Astrocyte (in vitro differentiated cells and primary cell): ENCODE measurements around the gene IGF1R.
"Not testable (repeated sequence)": the region's sequence is repeated elsewhere in the genome, so short reads cannot be mapped to it uniquely, and the experiment has no call there.

ENCODE experiments used
- EZH2 ChIP-seq: IDR thresholded peaks from 2 replicates; pipeline ENCODE4 v1.6.1; 2012; ENCODE audit warnings: mild to moderate bottlenecking, low read length, inconsistent platforms; ENCODE audit not compliant: insufficient read depth
- TF ChIP-seq, protein P1 (sequence below): IDR thresholded peaks from 2 replicates; pipeline ENCODE4 v1.5.1; 2011; ENCODE audit warnings: low read depth, mild to moderate bottlenecking, inconsistent platforms, low read length, moderate library complexity; ENCODE audit not compliant: insufficient read depth

DNA sequence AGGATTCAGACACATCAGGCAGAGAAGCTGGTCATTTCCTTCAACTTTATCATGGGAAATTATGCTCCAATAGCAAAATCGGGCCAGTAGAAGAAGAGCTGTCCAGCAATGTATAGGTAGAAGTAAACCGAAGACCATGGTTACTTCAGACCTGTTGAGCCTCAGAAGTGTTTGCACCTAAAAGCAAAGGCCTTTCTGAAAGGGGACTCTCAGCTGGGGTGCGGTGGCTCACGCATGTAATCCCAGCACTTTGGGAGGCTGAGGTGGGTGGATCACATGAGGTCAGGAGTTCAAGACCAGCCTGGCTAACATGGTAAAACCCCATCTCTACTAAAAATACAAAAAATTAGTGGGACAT, 316.8 kb downstream of the IGF1R start:
- TF ChIP-seq, protein P1, sequence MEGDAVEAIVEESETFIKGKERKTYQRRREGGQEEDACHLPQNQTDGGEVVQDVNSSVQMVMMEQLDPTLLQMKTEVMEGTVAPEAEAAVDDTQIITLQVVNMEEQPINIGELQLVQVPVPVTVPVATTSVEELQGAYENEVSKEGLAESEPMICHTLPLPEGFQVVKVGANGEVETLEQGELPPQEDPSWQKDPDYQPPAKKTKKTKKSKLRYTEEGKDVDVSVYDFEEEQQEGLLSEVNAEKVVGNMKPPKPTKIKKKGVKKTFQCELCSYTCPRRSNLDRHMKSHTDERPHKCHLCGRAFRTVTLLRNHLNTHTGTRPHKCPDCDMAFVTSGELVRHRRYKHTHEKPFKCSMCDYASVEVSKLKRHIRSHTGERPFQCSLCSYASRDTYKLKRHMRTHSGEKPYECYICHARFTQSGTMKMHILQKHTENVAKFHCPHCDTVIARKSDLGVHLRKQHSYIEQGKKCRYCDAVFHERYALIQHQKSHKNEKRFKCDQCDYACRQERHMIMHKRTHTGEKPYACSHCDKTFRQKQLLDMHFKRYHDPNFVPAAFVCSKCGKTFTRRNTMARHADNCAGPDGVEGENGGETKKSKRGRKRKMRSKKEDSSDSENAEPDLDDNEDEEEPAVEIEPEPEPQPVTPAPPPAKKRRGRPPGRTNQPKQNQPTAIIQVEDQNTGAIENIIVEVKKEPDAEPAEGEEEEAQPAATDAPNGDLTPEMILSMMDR: not testable (repeated sequence)
- TF ChIP-seq EZH2: not testable (repeated sequence)
